AG04449 (cell line): ENCODE results near the gene TMEM204.

Experiments used
- CTCF ChIA-PET: fragments of 350-600 bp; formaldehyde crosslinking; extraction: SDS; loops from one replicate; lab custom pipeline; 2021; ENCODE audit warnings: antibody characterized with exemption; lab: Yijun Ruan, JAX
- POLR2A ChIA-PET: fragments of 400-600, 350-600 bp; formaldehyde crosslinking; extraction: SDS; loops from one replicate; lab custom pipeline; 2020; ENCODE audit warnings: antibody characterized with exemption, inconsistent platforms; lab: Yijun Ruan, JAX
- DNase-seq: peaks from one replicate; pipeline ENCODE4 v3.0.0-alpha.2; 2010; ENCODE audit warnings: low read depth, low spot score
- H3K4me3 ChIP-seq: 2 replicates; pipeline ENCODE4 v1.5.1; 2011; ENCODE audit warnings: low read depth, mild to moderate bottlenecking, control low read depth, low read length
- TF ChIP-seq, protein P1 (sequence below): IDR thresholded peaks from one replicate; pipeline ENCODE4 v1.5.1; 2011; ENCODE audit warnings: mild to moderate bottlenecking, moderate library complexity, low read length, control low read depth, inconsistent platforms; ENCODE audit not compliant: insufficient read depth; ENCODE audit errors: missing control alignments

The TMEM204 gene

DNA sequence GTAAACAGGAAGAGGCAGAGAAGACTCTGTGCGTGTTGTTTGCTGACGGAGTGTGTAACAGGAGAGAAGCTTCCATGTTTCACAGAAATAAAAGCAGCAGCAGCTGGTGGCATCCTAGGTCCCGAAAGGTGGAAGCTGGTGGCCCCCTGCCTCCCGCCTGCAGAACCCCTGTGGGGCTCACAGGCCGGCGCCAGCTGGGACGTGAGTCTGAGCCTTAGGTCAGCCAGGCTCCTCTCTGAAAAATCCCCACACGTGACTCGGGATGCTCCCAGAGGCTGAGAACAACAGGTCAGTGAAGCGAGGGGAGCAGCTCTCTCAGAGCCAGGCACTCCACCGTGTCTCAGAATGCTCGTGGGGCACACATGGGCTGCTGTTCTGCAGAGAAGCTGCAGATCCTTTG is 27.4 kb downstream of the TMEM204 start:
- no peak overlapping the region for H3K4me3 ChIP-seq
- POLR2A ChIA-PET = no interaction called here
- CTCF ChIA-PET = no interaction called here

DNA sequence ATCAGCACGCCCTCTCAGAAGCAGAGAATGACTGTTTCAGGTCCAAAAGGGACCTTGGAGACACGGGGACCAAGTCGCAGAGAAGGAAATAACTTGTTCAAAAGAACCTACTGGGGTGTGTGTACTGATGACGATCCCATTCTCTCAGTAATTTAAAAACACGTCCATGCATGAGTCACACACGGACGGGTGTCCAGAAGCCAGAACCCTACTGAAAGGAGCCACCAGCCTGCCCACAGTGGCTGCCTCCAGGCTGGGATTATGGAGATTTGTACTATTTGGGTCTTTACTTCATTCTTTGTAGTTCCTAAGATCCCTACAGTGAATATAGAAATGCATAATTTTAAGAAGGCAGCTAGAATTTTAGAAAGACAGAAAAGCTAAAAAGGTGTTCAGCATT is 27.8 kb downstream of the TMEM204 start:
- TF ChIP-seq, protein P1, sequence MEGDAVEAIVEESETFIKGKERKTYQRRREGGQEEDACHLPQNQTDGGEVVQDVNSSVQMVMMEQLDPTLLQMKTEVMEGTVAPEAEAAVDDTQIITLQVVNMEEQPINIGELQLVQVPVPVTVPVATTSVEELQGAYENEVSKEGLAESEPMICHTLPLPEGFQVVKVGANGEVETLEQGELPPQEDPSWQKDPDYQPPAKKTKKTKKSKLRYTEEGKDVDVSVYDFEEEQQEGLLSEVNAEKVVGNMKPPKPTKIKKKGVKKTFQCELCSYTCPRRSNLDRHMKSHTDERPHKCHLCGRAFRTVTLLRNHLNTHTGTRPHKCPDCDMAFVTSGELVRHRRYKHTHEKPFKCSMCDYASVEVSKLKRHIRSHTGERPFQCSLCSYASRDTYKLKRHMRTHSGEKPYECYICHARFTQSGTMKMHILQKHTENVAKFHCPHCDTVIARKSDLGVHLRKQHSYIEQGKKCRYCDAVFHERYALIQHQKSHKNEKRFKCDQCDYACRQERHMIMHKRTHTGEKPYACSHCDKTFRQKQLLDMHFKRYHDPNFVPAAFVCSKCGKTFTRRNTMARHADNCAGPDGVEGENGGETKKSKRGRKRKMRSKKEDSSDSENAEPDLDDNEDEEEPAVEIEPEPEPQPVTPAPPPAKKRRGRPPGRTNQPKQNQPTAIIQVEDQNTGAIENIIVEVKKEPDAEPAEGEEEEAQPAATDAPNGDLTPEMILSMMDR = no peak
- POLR2A ChIA-PET = no interaction called here
- CTCF ChIA-PET = no interaction called here
- no peak for DNase-seq
- H3K4me3 ChIP-seq = no peak overlapping the region

More for the DNA sequence above, 27.4 kb downstream of the TMEM204 start:
- DNase-seq = no peak
- TF ChIP-seq, protein P1 = no peak

DNA sequence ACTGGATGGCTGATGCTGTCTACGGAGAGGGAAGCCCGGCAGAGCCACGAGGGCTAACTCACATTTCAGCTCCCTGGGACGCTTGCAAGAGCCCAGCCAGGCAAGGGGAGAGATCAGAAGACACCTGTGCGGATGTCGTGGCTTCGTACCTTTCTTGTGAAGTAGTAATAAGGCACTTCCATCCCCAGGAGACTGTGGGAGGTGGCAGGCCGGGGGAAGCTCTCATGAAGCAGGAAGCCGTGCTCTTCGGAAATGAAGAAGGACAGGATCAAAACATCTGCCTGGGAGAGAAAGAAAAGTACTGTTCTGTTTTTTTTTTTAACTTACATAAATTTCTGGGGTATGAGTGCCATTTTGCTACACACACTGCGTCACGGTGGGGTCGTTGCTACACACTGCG is 28.4 kb downstream of the TMEM204 start:
- H3K4me3 ChIP-seq = no peak overlapping the region
- ChIA-PET CTCF (no interaction called here), POLR2A (no interaction called here)
- no peak for DNase-seq
- TF ChIP-seq, protein P1 = no peak

DNA sequence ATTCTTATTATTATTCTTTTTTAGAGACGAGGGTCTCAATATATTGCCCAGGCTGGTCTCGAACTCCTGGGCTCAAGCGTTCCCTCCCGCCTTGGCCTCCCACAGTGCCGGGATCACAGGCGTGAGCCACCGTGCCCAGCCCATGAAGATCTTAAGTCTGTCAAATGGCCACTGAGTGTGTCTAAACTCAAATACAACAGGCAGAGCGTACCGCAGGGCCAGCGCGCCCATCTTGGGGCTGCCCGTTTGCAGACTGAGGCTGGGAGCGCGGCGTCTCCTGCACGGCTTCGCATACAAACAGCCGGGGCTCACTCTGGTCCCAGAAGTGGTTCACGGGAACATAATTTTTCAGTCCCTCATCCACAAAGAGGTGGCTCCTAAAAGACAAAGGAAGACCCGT is 30.3 kb downstream of the TMEM204 start:
- ChIA-PET CTCF (no interaction called here), POLR2A (no interaction called here)
- TF ChIP-seq, protein P1 = no peak
- H3K4me3 ChIP-seq = no peak overlapping the region
- DNase-seq = no peak

DNA sequence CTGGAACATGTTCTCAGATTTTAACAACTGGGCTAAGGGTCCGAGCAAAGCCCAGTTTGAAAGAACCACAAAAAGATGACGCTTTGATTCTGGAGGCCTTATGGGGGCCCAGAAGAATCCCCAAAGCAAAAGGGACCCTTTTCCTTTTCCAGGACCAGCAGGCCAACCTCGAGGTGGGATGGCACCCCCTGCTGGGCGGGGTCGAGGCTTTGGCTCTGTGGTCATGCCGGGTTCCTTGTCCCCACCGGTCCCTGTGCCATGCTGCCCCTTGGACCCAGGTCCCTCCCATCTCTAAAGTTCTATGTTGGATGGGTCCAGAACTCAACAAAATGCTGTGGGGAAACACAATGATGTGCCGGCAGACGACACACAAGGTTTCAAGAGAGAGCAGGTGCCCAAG is 30.9 kb downstream of the TMEM204 start:
- POLR2A ChIA-PET = no interaction called here

DNA sequence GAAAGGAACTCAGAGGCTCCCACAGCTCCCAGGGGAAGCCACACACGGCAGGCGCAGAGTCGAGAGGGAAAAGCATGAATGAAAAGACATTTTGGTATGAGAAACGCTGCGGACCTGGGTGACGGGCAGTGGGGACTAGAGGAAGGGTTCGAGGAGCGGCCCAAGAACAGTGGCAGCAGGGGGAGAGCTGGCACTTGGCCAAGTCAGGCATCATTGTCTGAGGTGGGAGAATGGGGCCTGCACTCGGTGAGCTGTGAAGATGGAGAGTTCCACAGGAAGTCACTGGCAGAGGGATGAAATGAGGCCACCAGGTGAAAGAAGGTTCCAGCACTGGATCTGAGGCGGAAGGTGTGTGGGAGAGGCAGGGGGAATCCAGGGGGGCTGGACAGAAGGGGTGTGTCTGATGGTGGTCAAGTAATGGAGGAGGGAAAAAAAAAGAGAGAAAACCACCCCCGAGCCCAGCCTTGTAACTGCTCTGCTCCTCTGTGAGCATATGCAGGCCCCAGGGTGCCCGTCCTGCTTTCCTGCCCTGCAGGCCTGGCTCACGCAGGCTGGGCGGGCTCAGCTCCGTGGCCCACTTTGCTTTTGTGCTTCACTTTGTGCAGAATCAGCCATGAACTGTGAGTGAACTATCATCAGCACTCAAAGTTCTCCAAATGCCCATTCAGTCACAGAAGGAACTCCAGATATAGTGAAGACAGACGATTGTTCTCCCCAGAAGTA is 31.8 kb downstream of the TMEM204 start:
- DNase-seq = no peak
- no peak overlapping the region for H3K4me3 ChIP-seq
- ChIA-PET CTCF (no interaction called here), POLR2A (no interaction called here)
- TF ChIP-seq, protein P1 = no peak

More for the DNA sequence above, 30.9 kb downstream of the TMEM204 start:
- TF ChIP-seq, protein P1 = peak; percentile 17
- H3K4me3 ChIP-seq = no peak overlapping the region
- CTCF ChIA-PET = no interaction called here
- no peak for DNase-seq
